ENCODE results near the gene SORL1-AS1.

The SORL1-AS1 gene

GRCh38 chr11:121474680-121475079 is 21.9 kb upstream of the SORL1-AS1 start:
- DNase-seq = no peak

- DNase-seq = no peak
Measured at GRCh38 chr11:121473064-121473777, 20.5 kb upstream of the SORL1-AS1 start.

- no peak for DNase-seq
Measured at GRCh38 chr11:121472312-121472711, 19.5 kb upstream of the SORL1-AS1 start.

- no peak for DNase-seq
Measured at GRCh38 chr11:121471167-121471566, 18.4 kb upstream of the SORL1-AS1 start.

- DNase-seq = no peak
Measured at GRCh38 chr11:121469910-121470309, 17.1 kb upstream of the SORL1-AS1 start.

- no peak for DNase-seq
Measured at GRCh38 chr11:121467965-121468364, 15.2 kb upstream of the SORL1-AS1 start.

- no peak for DNase-seq
Measured at GRCh38 chr11:121467471-121467870, 14.7 kb upstream of the SORL1-AS1 start.

GRCh38 chr11:121466063-121466794 is 13.5 kb upstream of the SORL1-AS1 start:
- peak; percentile 43 for DNase-seq

GRCh38 chr11:121465709-121466062 is 12.9 kb upstream of the SORL1-AS1 start:
- DNase-seq = no peak

- DNase-seq = peak; percentile 45
Measured at GRCh38 chr11:121464352-121464946, 11.7 kb upstream of the SORL1-AS1 start.

GRCh38 chr11:121463689-121464335 is 11.0 kb upstream of the SORL1-AS1 start:
- no peak for DNase-seq

- no peak for DNase-seq
Measured at GRCh38 chr11:121461843-121462242, 9.1 kb upstream of the SORL1-AS1 start.

GRCh38 chr11:121460941-121461514 is 8.3 kb upstream of the SORL1-AS1 start:
- DNase-seq = no peak

- no peak for DNase-seq
Measured at GRCh38 chr11:121459413-121460017, 6.7 kb upstream of the SORL1-AS1 start.

GRCh38 chr11:121458551-121458950 is 5.8 kb upstream of the SORL1-AS1 start:
- no peak for DNase-seq

- no peak for DNase-seq
Measured at GRCh38 chr11:121456816-121457431, 4.2 kb upstream of the SORL1-AS1 start.

GRCh38 chr11:121456151-121456550 is 3.4 kb upstream of the SORL1-AS1 start:
- DNase-seq = no peak

GRCh38 chr11:121455115-121455514 is 2.3 kb upstream of the SORL1-AS1 start:
- DNase-seq = no peak

- no peak for DNase-seq
Measured at GRCh38 chr11:121453589-121454299, 977 bp upstream of the SORL1-AS1 start.

GRCh38 chr11:121451986-121452608 is 670 bp downstream of the SORL1-AS1 start, which contains the start of gene SORL1:
TSS of gene SORL1 (plus strand) at chr11:121452314. CDS start at chr11:121452332, 18 bp downstream.
- peak; percentile 80 for DNase-seq

All from right hindlimb (tissue), 1 donor.